CD4-positive, alpha-beta T cell treated with Interleukin-4 for 1 hour (primary cell): ENCODE data around the gene RBM33.
A peak's percentile ranks its signal among the peaks of the same experiment; 100 is the strongest.

ENCODE experiments used
- DNase-seq, 2 donors: peaks; one replicate each; pipeline ENCODE4 v3.0.0-alpha.2; 2020 to 2022

The RBM33 gene

GRCh38 chr7:155631155-155631554 is 13.3 kb upstream of the RBM33 start:
- no peak for DNase-seq

- no peak for DNase-seq
These were observed 8.6 kb upstream of the RBM33 start for GRCh38 chr7:155635817-155636216.

GRCh38 chr7:155637155-155637554 is 7.3 kb upstream of the RBM33 start:
- no peak for DNase-seq

- DNase-seq: no peak
These were observed 6.1 kb upstream of the RBM33 start for GRCh38 chr7:155638366-155638765.

GRCh38 chr7:155639958-155640520 is 4.4 kb upstream of the RBM33 start:
- no peak for DNase-seq

- DNase-seq: no peak
These were observed 3.8 kb upstream of the RBM33 start for GRCh38 chr7:155640629-155641028.

- DNase-seq: no peak
These were observed 670 bp upstream of the RBM33 start for GRCh38 chr7:155643804-155644177.

- DNase-seq: peak; percentile 21 to 53
These were observed 579 bp downstream of the RBM33 start for GRCh38 chr7:155644971-155645509.

GRCh38 chr7:155645662-155646061 is 1.2 kb downstream of the RBM33 start:
- DNase-seq: no peak

GRCh38 chr7:155646669-155647068 is 2.2 kb downstream of the RBM33 start:
- DNase-seq: no peak

GRCh38 chr7:155647302-155647701 is 2.8 kb downstream of the RBM33 start:
- no peak for DNase-seq

GRCh38 chr7:155647734-155648133 is 3.3 kb downstream of the RBM33 start:
- no peak for DNase-seq

GRCh38 chr7:155648752-155649339 is 4.4 kb downstream of the RBM33 start:
- DNase-seq: no peak

- no peak for DNase-seq
These were observed 5.1 kb downstream of the RBM33 start for GRCh38 chr7:155649588-155649987.

GRCh38 chr7:155652156-155653114 is 8.0 kb downstream of the RBM33 start:
- DNase-seq: no peak

- no peak for DNase-seq
These were observed 9.3 kb downstream of the RBM33 start for GRCh38 chr7:155653803-155654202.

- no peak for DNase-seq
These were observed 12.4 kb downstream of the RBM33 start for GRCh38 chr7:155656891-155657290.

- DNase-seq: no peak
These were observed 15.7 kb downstream of the RBM33 start for GRCh38 chr7:155660059-155660757.

GRCh38 chr7:155660758-155661093 is 16.3 kb downstream of the RBM33 start:
- no peak for DNase-seq

GRCh38 chr7:155662343-155663043 is 18.0 kb downstream of the RBM33 start:
- no peak for DNase-seq

- DNase-seq: no peak
These were observed 19.5 kb downstream of the RBM33 start for GRCh38 chr7:155663937-155664336.
